Breast epithelium (tissue), 4 donors: ENCODE measurements around the gene MBLAC1. TPM values are rescaled to one million over a fixed set of nuclear protein-coding genes. Genes with fewer than 3 reads are reported as not detected.

ENCODE experiments used
- DNase-seq, 2 donors: peaks; one replicate each; pipeline ENCODE4 v3.0.0-alpha.2; 2019; ENCODE audit warnings: low spot score in 2 of 2
- H3K27ac ChIP-seq, 2 donors: fragments of 200-600 bp; sonication (generic) in 1 of 2; one replicate each; pipeline ENCODE4 v1.5.1; 2016 to 2019; ENCODE audit warnings: mild to moderate bottlenecking in 1 of 2
- H3K27me3 ChIP-seq, 2 donors: fragments of 200-600 bp; sonication (generic) in 1 of 2; one replicate each; pipeline versions ENCODE4 v1.5.1 to v1.6.0; 2017 to 2019; ENCODE audit warnings: control low read depth in 1 of 2, mild to moderate bottlenecking in 1 of 2
- H3K36me3 ChIP-seq: fragments of 200-600 bp; one replicate; pipeline ENCODE4 v1.5.1; 2019
- H3K4me1 ChIP-seq, 2 donors: fragments of 200-600 bp; sonication (generic); one replicate each; pipeline ENCODE4 v1.5.1; 2016 to 2019; ENCODE audit warnings: control low read depth in 1 of 2
- H3K4me3 ChIP-seq, 3 donors: fragments of 200-600 bp; sonication (generic); 1 replicate in 2 of 3; 2 replicates in 1 of 3; pipeline ENCODE4 v1.5.1; 2016 to 2019; ENCODE audit warnings: mild to moderate bottlenecking in 3 of 3, moderate library complexity in 2 of 3
- H3K9me3 ChIP-seq, 2 donors: fragments of 200-600 bp; sonication (generic) in 1 of 2; one replicate each; pipeline ENCODE4 v1.5.1; 2016 to 2019; ENCODE audit warnings: control low read depth in 1 of 2
- POLR2A ChIP-seq: fragments of 450-650 bp; IDR thresholded peaks from one replicate; pipeline ENCODE4 v1.6.1; 2016; ENCODE audit warnings: antibody characterized with exemption, mild to moderate bottlenecking, moderate library complexity
- POLR2AphosphoS5 ChIP-seq, 3 donors: sonication (generic); formaldehyde crosslinking; IDR thresholded peaks; one replicate each; pipeline ENCODE4 v1.6.1; 2017; ENCODE audit warnings: antibody characterized with exemption in 3 of 3
- intact Hi-C: fragments of 100-400 bp; cut with DNase I; formaldehyde crosslinking; loops from one replicate; pipeline ENCODE4 v1.15.1; 2023; ENCODE audit warnings: low total_unique reads
- total RNA-seq, 3 donors: library from RNA; depleted of rRNA; stranded (reverse); fragments of >200 nt; gene quantifications; one replicate each; pipeline ENCODE4 v1.1.0, GENCODE V29; 2016
- TF ChIP-seq, protein P1 (sequence below), 3 donors: fragments of 450-650 bp; IDR thresholded peaks; one replicate each; pipeline ENCODE4 v1.5.1; 2016 to 2017; ENCODE audit warnings: antibody characterized with exemption in 3 of 3, mild to moderate bottlenecking in 3 of 3, moderate library complexity in 3 of 3

The MBLAC1 gene, protein sequence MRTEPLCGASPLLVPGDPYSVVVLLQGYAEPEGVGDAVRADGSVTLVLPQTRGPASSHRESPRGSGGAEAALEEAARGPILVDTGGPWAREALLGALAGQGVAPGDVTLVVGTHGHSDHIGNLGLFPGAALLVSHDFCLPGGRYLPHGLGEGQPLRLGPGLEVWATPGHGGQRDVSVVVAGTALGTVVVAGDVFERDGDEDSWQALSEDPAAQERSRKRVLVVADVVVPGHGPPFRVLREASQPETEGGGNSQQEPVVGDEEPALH
- total RNA-seq = 1 to 10 TPM; 2.7 to 6.9 (median 4.5) TPM

GRCh38 chr7:100126931-100127865 is at the start of gene MBLAC1:
Gene MBLAC1, plus strand, starts transcription at chr7:100126967. Its CDS starts 429 bp downstream, at chr7:100127396.
- intact Hi-C loops = no loop called here
- DNase-seq = peak; percentile 74 to 90

DNA sequence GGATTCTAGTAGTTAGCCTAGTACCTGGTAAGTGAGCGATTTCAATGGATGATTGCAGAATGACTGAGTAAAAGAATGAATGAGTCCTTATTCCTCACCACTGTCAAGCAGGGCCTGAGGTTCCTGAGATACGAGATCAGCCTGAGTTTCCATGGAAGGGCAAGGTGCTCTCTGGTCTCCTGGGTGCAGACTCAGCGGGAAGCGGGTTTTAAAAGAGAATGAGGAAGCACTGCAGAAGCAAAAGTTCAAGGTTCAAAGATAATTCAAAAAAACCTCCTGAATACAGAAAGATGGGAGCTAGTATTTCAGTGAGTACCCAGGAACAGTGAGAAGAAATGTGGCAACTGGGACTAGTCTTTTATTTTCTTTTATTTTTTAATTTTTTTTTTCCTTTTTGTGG is 49.6 kb upstream of the MBLAC1 start:
- DNase-seq = no peak
- peaks cover 4 to 6% of the 10 kb centered on the region in 2 donors for H3K9me3 ChIP-seq
- intact Hi-C loops = no loop called here
- H3K27ac ChIP-seq = no peak overlapping the region
- peaks cover 10% of the 10 kb centered on the region for H3K36me3 ChIP-seq
- H3K4me1 ChIP-seq = peaks cover 0 to 7% of the 10 kb centered on the region in 2 donors
- TF ChIP-seq, protein P1, sequence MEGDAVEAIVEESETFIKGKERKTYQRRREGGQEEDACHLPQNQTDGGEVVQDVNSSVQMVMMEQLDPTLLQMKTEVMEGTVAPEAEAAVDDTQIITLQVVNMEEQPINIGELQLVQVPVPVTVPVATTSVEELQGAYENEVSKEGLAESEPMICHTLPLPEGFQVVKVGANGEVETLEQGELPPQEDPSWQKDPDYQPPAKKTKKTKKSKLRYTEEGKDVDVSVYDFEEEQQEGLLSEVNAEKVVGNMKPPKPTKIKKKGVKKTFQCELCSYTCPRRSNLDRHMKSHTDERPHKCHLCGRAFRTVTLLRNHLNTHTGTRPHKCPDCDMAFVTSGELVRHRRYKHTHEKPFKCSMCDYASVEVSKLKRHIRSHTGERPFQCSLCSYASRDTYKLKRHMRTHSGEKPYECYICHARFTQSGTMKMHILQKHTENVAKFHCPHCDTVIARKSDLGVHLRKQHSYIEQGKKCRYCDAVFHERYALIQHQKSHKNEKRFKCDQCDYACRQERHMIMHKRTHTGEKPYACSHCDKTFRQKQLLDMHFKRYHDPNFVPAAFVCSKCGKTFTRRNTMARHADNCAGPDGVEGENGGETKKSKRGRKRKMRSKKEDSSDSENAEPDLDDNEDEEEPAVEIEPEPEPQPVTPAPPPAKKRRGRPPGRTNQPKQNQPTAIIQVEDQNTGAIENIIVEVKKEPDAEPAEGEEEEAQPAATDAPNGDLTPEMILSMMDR (IDR thresholded peaks at IDR 0.05) = no peak
- TF ChIP-seq POLR2AphosphoS5 (IDR thresholded peaks at IDR 0.05) = no peak
- no peak for TF ChIP-seq POLR2A
- no peaks in the 10 kb centered on the region for H3K27me3 ChIP-seq
- no peak overlapping the region for H3K4me3 ChIP-seq

More at GRCh38 chr7:100126931-100127865, at the start of gene MBLAC1:
- Histone ChIP-seq H3K36me3 (no peaks in the 10 kb centered on the region), H3K27me3 (no peaks in the 10 kb centered on the region), H3K4me3 (peak within 1 kb of the TSS; percentile 88 to 94 (median 90)), H3K4me1 (no peaks in the 10 kb centered on the region), H3K27ac (peak within 1 kb of the TSS; percentile 98 to 99), H3K9me3 (no peaks in the 10 kb centered on the region)
- TF ChIP-seq, protein P1 (IDR thresholded peaks at IDR 0.05) = no peak
- TF ChIP-seq POLR2A = peak; percentile 32
- peak; percentile 84 to 95 (median 85) for TF ChIP-seq POLR2AphosphoS5 (IDR thresholded peaks at IDR 0.05)

GRCh38 chr7:100079024-100079560 is 47.7 kb upstream of the MBLAC1 start:
- no peak for DNase-seq
- Histone ChIP-seq H3K9me3 (no peaks in the 10 kb centered on the region), H3K36me3 (no peaks in the 10 kb centered on the region), H3K4me3 (no peak overlapping the region), H3K27me3 (no peaks in the 10 kb centered on the region), H3K27ac (no peak overlapping the region), H3K4me1 (peaks cover 0 to 7% of the 10 kb centered on the region in 2 donors)
- TF ChIP-seq, protein P1 (IDR thresholded peaks at IDR 0.05) = no peak
- TF ChIP-seq POLR2A (no peak), POLR2AphosphoS5 (IDR thresholded peaks at IDR 0.05) (no peak)
- intact Hi-C loops = no loop called here

- Histone ChIP-seq H3K4me3 (peak overlapping the region; percentile 75 to 99 (median 75)), H3K27ac (peak overlapping the region; percentile 83 to 89), H3K36me3 (no peaks in the 10 kb centered on the region), H3K9me3 (no peaks in the 10 kb centered on the region), H3K27me3 (no peaks in the 10 kb centered on the region), H3K4me1 (peaks cover 0 to 7% of the 10 kb centered on the region in 2 donors)
- intact Hi-C loops = loop anchor here (10.0 kb wide), 2 partner anchors 64 to 66 kb away; partner anchors contain the start of genes LAMTOR4 and ZKSCAN1
- TF ChIP-seq POLR2A (no peak), POLR2AphosphoS5 (IDR thresholded peaks at IDR 0.05) (no peak)
- TF ChIP-seq, protein P1 (IDR thresholded peaks at IDR 0.05) = no peak
- no peak for DNase-seq
These were observed 45.7 kb upstream of the MBLAC1 start for GRCh38 chr7:100080907-100081534.
